Endothelial cell of umbilical vein (primary cell): Measurements from ENCODE around the gene CABYR. TPM values are rescaled to one million over a fixed set of nuclear protein-coding genes. Genes with fewer than 3 reads are reported as not detected.

Experiments used
- BruUV-seq: library from RNA; stranded (reverse); fragments of 400-500 nt; replicated peaks from 2 replicates; lab custom pipeline; 2021; lab: Mats Ljungman, UMichigan
- CTCF ChIA-PET: fragments of 300-600, 350-600 bp; sonication (Branson Sonifier 250); formaldehyde crosslinking; loops from one replicate; lab custom pipeline; 2021; ENCODE audit warnings: antibody characterized with exemption, inconsistent platforms; lab: Charles Lee
- POLR2A ChIA-PET: fragments of 300-600, 350-600 bp; sonication (Branson Sonifier 250); formaldehyde crosslinking; loops from one replicate; lab custom pipeline; 2021; ENCODE audit warnings: antibody characterized with exemption, inconsistent platforms; lab: Charles Lee
- DNase-seq: peaks from one replicate; pipeline ENCODE4 v3.0.0-alpha.2; 2011; ENCODE audit warnings: low read depth, low spot score
- FAIRE-seq: peaks from 2 replicates; lab custom pipeline; 2011; peaks lifted over from hg19 to GRCh38; lab: Jason Lieb, UNC
- H2AFZ ChIP-seq: 2 replicates; pipeline ENCODE4 v1.6.0; 2012; ENCODE audit warnings: low read depth, low read length, control low read depth, inconsistent platforms
- H3K27ac ChIP-seq: 2 replicates; pipeline ENCODE4 v1.5.1; 2011; ENCODE audit warnings: low read depth, mild to moderate bottlenecking, control low read depth, low read length, moderate library complexity; ENCODE audit not compliant: insufficient read depth
- H3K27me3 ChIP-seq, 2 experiments: 2 replicates each; pipeline versions ENCODE4 v1.6.0 to v1.6.1; 2011; ENCODE audit warnings: low read length in 2 of 2, mixed read lengths in 1 of 2; ENCODE audit not compliant: control insufficient read depth in 2 of 2, insufficient read depth in 2 of 2
- H3K36me3 ChIP-seq, 2 experiments: 2 replicates in 1 of 2; 3 replicates in 1 of 2; pipeline ENCODE4 v1.5.1; 2011; ENCODE audit warnings: low read length in 2 of 2, mild to moderate bottlenecking in 1 of 2, moderate library complexity in 1 of 2; ENCODE audit not compliant: control insufficient read depth in 2 of 2, insufficient read depth in 2 of 2; ENCODE audit errors: extremely low read depth in 1 of 2
- H3K4me1 ChIP-seq: 3 replicates; pipeline ENCODE4 v1.5.1; 2011; ENCODE audit warnings: mild to moderate bottlenecking, low read length; ENCODE audit not compliant: control insufficient read depth, insufficient read depth; ENCODE audit errors: extremely low read depth
- H3K4me2 ChIP-seq: 2 replicates; pipeline ENCODE4 v1.6.1; 2011; ENCODE audit warnings: low read length, control low read depth, mixed read lengths; ENCODE audit not compliant: insufficient read depth
- H3K4me3 ChIP-seq, 3 experiments: fragments of 200-600 bp in 1 of 3; sonication (generic), shearing (Covaris generic) in 1 of 3; replicated peaks in 1 of 3; 2 replicates each; pipeline ENCODE4 v1.5.1; 2011 to 2016; ENCODE audit warnings: control low read depth in 3 of 3, low read length in 3 of 3, mild to moderate bottlenecking in 2 of 3, inconsistent platforms in 1 of 3, low read depth in 1 of 3, moderate library complexity in 1 of 3; ENCODE audit not compliant: insufficient read depth in 1 of 3
- H3K79me2 ChIP-seq: 2 replicates; pipeline ENCODE4 v1.6.0; 2012; ENCODE audit warnings: low read length, inconsistent platforms; ENCODE audit not compliant: control insufficient read depth, insufficient read depth
- H3K9ac ChIP-seq: replicated peaks from 2 replicates; pipeline ENCODE3; 2011; ENCODE audit warnings: low read length, control low read depth; ENCODE audit not compliant: insufficient read depth; ENCODE audit errors: extremely low read depth
- H3K9me1 ChIP-seq: replicated peaks from 3 replicates; pipeline ENCODE4 v1.6.0; 2011; ENCODE audit warnings: mild to moderate bottlenecking, low read length; ENCODE audit not compliant: control insufficient read depth, insufficient read depth; ENCODE audit errors: extremely low read depth
- H3K9me3 ChIP-seq: replicated peaks from 2 replicates; pipeline ENCODE4 v1.5.1; 2012; ENCODE audit warnings: low read length, inconsistent platforms; ENCODE audit not compliant: control insufficient read depth, insufficient read depth
- H4K20me1 ChIP-seq: replicated peaks from 2 replicates; pipeline ENCODE3; 2011; ENCODE audit warnings: mild to moderate bottlenecking, low read length; ENCODE audit not compliant: control insufficient read depth, insufficient read depth; ENCODE audit errors: extremely low read depth
- EZH2 ChIP-seq: IDR thresholded peaks from 2 replicates; pipeline ENCODE4 v1.6.1; 2012; ENCODE audit warnings: borderline replicate concordance, low read depth, mild to moderate bottlenecking, moderate library complexity, low read length, inconsistent platforms; ENCODE audit not compliant: severe bottlenecking
- FOS ChIP-seq: IDR thresholded peaks from 2 replicates; pipeline ENCODE4 v1.6.1; 2011; ENCODE audit warnings: mild to moderate bottlenecking, low read length, moderate library complexity, borderline replicate concordance; ENCODE audit not compliant: insufficient read depth
- GATA2 ChIP-seq: IDR thresholded peaks from 2 replicates; pipeline ENCODE4 v1.7.0; 2011; ENCODE audit warnings: low read depth, mild to moderate bottlenecking, moderate library complexity, mixed read lengths, low read length; ENCODE audit not compliant: insufficient read length, insufficient read depth
- JUN ChIP-seq: IDR thresholded peaks from 2 replicates; pipeline ENCODE4 v1.6.1; 2011; ENCODE audit warnings: borderline replicate concordance, low read depth; ENCODE audit not compliant: insufficient read length, insufficient read depth
- MAX ChIP-seq: IDR thresholded peaks from 2 replicates; pipeline ENCODE4 v1.6.1; 2011; ENCODE audit not compliant: insufficient read depth, insufficient read length
- MYC ChIP-seq: IDR thresholded peaks from one replicate; pipeline ENCODE4 v1.6.1; 2011; ENCODE audit warnings: mild to moderate bottlenecking, low read depth, low read length
- POLR2A ChIP-seq: IDR thresholded peaks from 2 replicates; pipeline ENCODE4 v1.6.1; 2012; ENCODE audit warnings: low read depth, mild to moderate bottlenecking, control low read depth, low read length
- POLR2AphosphoS5 ChIP-seq: IDR thresholded peaks from 2 replicates; pipeline ENCODE4 v1.6.1; 2012; ENCODE audit warnings: low read depth, mild to moderate bottlenecking, control low read depth, low read length, moderate library complexity; ENCODE audit not compliant: insufficient read depth
- dilution Hi-C: fragments of 300-500 bp; cut with MboI; formaldehyde crosslinking; loops from one replicate; pipeline ENCODE4 v1.15.0; 2019; ENCODE audit warnings: low sequenced_read_pairs; ENCODE audit not compliant: extremely low pct_ligation_motif_present
- intact Hi-C: fragments of 100-400 bp; cut with micrococcal nuclease; formaldehyde crosslinking; loops from one replicate; pipeline ENCODE4 v1.10.0; 2022
- polyA plus RNA-seq, 4 experiments: library from polyadenylated mRNA; depleted of rRNA in 3 of 4; stranded (reverse) in 3 of 4; unstranded in 1 of 4; fragments of >200 nt; gene quantifications; 2 replicates each; pipeline versions ENCODE4 v1.2.1 to v1.2.3, GENCODE V29; 2011 to 2012; ENCODE audit warnings: missing spikeins in 1 of 4
- total RNA-seq: library from RNA; stranded (reverse); gene quantifications from 2 replicates; pipeline ENCODE4 v1.2.3, GENCODE V29; 2021
- TF ChIP-seq, protein P1 (sequence below), 2 donors: IDR thresholded peaks; 1 replicate in 1 of 2; 2 replicates in 1 of 2; pipeline ENCODE4 v1.5.1; 2011; ENCODE audit warnings: low read length in 2 of 2, mild to moderate bottlenecking in 2 of 2, moderate library complexity in 2 of 2, control low read depth in 1 of 2, inconsistent platforms in 1 of 2, low read depth in 1 of 2; ENCODE audit not compliant: insufficient read depth in 1 of 2; ENCODE audit errors: extremely low read depth in 1 of 2

The CABYR gene
- total and polyA plus RNA-seq, 2 donors (not counting 3 experiments of a cell fraction or from before 2014, with no cell fraction given): 3.9 to 8.9 TPM

DNA sequence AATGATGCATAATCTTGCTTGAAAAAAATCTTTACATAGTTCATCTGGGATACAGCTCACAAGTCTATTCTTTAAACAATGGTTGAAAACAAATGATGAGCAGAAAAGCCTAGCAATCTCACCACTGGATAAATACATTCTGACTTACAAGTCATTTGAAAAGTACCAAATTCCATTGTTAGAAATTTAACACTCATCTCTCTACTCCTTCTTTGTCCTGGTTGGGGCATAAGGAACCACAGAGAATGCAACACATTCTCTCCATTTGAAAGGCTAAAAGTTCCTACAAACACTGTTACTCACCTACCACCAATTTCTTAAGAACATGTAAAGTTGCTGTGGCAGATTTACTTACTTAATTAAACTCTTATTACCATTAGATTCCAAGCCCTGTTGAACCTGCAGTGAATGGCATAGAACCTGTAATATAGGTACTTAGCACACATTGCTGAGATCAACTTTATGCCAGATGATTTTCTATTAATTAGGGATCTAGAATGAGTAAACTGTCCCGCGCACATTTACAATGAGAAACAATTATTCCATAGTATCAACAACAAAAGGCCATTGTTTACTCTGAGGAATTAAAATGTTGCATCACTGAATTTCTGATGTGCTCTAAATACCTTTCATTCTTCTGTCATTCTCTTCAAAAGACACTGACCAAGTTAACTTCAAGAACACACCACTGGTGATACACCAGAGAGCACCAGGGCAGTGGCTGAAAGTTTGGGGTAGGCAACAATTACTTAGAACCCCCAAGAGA lies 69.6 kb downstream of the CABYR start:
- Histone ChIP-seq H3K9me1 (no peaks in the 10 kb centered on the region), H2AFZ (no peak overlapping the region), H3K27ac (no peak overlapping the region), H3K36me3 (no peaks in the 10 kb centered on the region), H3K79me2 (no peaks in the 10 kb centered on the region), H3K4me3 (no peak overlapping the region), H3K9ac (no peak overlapping the region), H3K9me3 (no peaks in the 10 kb centered on the region), H3K4me1 (no peaks in the 10 kb centered on the region), H4K20me1 (no peaks in the 10 kb centered on the region), H3K27me3 (no peaks in the 10 kb centered on the region), H3K4me2 (no peak overlapping the region)
- no peak for TF ChIP-seq JUN
- TF ChIP-seq FOS: no peak
- TF ChIP-seq GATA2: no peak
- no peak for TF ChIP-seq POLR2AphosphoS5
- TF ChIP-seq MAX: no peak
- TF ChIP-seq MYC: no peak
- no peak for TF ChIP-seq POLR2A
- TF ChIP-seq, protein P1, sequence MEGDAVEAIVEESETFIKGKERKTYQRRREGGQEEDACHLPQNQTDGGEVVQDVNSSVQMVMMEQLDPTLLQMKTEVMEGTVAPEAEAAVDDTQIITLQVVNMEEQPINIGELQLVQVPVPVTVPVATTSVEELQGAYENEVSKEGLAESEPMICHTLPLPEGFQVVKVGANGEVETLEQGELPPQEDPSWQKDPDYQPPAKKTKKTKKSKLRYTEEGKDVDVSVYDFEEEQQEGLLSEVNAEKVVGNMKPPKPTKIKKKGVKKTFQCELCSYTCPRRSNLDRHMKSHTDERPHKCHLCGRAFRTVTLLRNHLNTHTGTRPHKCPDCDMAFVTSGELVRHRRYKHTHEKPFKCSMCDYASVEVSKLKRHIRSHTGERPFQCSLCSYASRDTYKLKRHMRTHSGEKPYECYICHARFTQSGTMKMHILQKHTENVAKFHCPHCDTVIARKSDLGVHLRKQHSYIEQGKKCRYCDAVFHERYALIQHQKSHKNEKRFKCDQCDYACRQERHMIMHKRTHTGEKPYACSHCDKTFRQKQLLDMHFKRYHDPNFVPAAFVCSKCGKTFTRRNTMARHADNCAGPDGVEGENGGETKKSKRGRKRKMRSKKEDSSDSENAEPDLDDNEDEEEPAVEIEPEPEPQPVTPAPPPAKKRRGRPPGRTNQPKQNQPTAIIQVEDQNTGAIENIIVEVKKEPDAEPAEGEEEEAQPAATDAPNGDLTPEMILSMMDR (IDR thresholded peaks at IDR 0.05; ENCODE audit: extremely low read depth in 1 of 2, insufficient read depth in 1 of 2, low read depth in 1 of 2, low read length in 2 of 2): no peak
- no peak for TF ChIP-seq EZH2
- POLR2A ChIA-PET: no interaction called here
- CTCF ChIA-PET: interaction anchor here (1.4 to 2.7 kb wide), 2 partner anchors 10 to 32 kb away, joined by 4 to 10 read pairs; no protein-coding TSS in a partner anchor
- FAIRE-seq (no peak), DNase-seq (no peak)
- dilution Hi-C loops: no loop called here
- BruUV-seq: no TSS peak
- intact Hi-C loops: no loop called here
